ENCODE measurements around the gene ACBD6.

GRCh38 chr1:180551997-180552396 lies 49.6 kb upstream of the ACBD6 start:
- TF ChIP-seq CTCF (IDR thresholded peaks at IDR 0.05) (no peak), EZH2 (IDR thresholded peaks at IDR 0.05; ENCODE audit: borderline replicate concordance, insufficient read depth, low read depth, low read length, poor library complexity, severe bottlenecking) (no peak)

Measured in B cell (primary cell).